AG04449 (cell line): ENCODE results near the gene RGS12.

ENCODE experiments used
- CTCF ChIA-PET: fragments of 350-600 bp; formaldehyde crosslinking; extraction: SDS; loops from one replicate; lab custom pipeline; 2021; ENCODE audit warnings: antibody characterized with exemption; lab: Yijun Ruan, JAX
- POLR2A ChIA-PET: fragments of 400-600, 350-600 bp; formaldehyde crosslinking; extraction: SDS; loops from one replicate; lab custom pipeline; 2020; ENCODE audit warnings: antibody characterized with exemption, inconsistent platforms; lab: Yijun Ruan, JAX
- DNase-seq: peaks from one replicate; pipeline ENCODE4 v3.0.0-alpha.2; 2010; ENCODE audit warnings: low read depth, low spot score
- H3K4me3 ChIP-seq: 2 replicates; pipeline ENCODE4 v1.5.1; 2011; ENCODE audit warnings: low read depth, mild to moderate bottlenecking, control low read depth, low read length
- TF ChIP-seq, protein P1 (sequence below): IDR thresholded peaks from one replicate; pipeline ENCODE4 v1.5.1; 2011; ENCODE audit warnings: mild to moderate bottlenecking, moderate library complexity, low read length, control low read depth, inconsistent platforms; ENCODE audit not compliant: insufficient read depth; ENCODE audit errors: missing control alignments

Gene RGS12

DNA sequence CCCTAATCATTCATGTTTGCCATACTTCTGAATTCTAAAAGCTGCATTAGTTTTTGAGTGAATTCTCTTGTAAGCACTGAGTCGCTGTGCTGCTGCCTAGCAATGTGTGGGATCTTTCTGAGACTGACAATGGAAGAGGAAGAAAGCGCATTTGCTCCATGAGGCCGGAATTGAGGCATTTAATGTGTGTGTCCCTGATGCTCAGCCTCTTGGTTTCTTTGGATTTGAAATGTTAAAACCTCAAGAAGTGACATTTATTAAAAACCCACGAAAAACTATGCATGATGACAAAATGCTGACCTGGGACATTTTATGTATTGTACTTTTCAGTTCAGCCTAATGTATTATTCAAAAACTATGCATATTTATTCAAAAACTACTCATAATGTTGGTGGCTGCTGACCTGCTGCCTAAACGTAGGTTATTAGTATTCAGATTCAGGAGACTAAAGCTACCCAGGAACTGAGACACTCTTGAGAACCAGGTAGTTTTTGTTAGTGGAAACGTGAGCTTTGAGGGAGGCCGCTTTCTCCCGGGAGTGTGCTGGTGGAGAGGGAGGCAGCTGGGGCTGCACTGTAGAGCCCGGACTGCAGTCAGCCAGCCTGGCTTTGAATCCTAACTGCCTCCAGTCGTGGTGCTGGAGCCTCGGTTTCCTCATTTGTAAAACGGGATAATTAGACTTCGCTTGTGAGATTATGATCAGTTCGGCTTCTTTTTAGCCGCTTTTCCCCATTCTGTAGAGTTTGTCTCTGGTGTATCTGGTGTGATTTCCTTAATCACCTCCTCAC lies 11.3 kb downstream of the RGS12 start:
- ChIA-PET CTCF (interaction anchor here (0.9 to 1.7 kb wide), 2 partner anchors 42 to 176 kb away, joined by 3 to 4 read pairs; no protein-coding TSS in a partner anchor), POLR2A (interaction anchor here (0.6 kb wide), 1 partner anchor 177 kb away, joined by 3 read pairs; no protein-coding TSS in a partner anchor)
- TF ChIP-seq, protein P1, sequence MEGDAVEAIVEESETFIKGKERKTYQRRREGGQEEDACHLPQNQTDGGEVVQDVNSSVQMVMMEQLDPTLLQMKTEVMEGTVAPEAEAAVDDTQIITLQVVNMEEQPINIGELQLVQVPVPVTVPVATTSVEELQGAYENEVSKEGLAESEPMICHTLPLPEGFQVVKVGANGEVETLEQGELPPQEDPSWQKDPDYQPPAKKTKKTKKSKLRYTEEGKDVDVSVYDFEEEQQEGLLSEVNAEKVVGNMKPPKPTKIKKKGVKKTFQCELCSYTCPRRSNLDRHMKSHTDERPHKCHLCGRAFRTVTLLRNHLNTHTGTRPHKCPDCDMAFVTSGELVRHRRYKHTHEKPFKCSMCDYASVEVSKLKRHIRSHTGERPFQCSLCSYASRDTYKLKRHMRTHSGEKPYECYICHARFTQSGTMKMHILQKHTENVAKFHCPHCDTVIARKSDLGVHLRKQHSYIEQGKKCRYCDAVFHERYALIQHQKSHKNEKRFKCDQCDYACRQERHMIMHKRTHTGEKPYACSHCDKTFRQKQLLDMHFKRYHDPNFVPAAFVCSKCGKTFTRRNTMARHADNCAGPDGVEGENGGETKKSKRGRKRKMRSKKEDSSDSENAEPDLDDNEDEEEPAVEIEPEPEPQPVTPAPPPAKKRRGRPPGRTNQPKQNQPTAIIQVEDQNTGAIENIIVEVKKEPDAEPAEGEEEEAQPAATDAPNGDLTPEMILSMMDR: no peak

DNA sequence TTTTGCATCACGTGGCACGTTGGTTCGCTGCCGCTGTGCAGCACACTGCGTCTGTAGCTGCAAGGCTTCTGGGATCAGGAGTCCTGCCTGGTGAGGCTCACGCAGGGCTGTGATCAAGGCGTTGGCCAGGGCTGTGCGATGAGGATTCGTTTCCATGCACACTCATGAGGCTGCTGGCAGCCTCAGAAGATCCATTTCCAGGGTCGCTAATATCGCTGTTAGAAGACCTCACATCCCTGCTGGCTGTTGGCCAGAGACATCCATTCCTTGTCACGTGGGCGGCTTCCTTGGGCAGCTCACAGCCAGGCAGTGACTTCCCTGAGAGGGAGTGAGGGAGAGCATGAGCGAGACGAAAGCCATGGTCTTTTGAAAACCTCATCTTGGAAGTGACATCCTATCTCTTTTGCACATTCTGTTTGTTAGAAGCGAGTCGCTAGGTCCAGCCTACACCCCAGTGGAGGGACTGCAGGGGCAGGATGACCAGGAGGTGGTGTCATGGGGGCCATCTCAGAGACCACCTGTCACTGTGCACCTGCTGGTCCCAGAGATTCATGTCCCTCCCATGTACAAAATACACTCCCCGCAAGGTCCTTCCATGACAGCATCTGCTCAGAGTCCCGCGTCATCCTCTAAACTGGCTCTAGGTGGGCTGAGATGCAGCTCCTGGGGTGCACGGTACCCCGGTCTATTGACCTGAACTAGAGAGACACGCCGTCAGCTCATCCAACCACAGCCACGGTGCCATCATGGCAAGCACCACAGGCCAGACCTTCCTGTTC lies 12.2 kb downstream of the RGS12 start:
- TF ChIP-seq, protein P1: no peak
- no peak overlapping the region for H3K4me3 ChIP-seq
- CTCF ChIA-PET: interaction anchor here (0.7 to 1.7 kb wide), 2 partner anchors 14 to 176 kb away, joined by 3 to 4 read pairs; no protein-coding TSS in a partner anchor
- POLR2A ChIA-PET: interaction anchor here (0.6 kb wide), 1 partner anchor 176 kb away, joined by 3 read pairs; no protein-coding TSS in a partner anchor
- DNase-seq: no peak

More for the DNA sequence above, 11.3 kb downstream of the RGS12 start:
- H3K4me3 ChIP-seq: no peak overlapping the region
- DNase-seq: no peak

DNA sequence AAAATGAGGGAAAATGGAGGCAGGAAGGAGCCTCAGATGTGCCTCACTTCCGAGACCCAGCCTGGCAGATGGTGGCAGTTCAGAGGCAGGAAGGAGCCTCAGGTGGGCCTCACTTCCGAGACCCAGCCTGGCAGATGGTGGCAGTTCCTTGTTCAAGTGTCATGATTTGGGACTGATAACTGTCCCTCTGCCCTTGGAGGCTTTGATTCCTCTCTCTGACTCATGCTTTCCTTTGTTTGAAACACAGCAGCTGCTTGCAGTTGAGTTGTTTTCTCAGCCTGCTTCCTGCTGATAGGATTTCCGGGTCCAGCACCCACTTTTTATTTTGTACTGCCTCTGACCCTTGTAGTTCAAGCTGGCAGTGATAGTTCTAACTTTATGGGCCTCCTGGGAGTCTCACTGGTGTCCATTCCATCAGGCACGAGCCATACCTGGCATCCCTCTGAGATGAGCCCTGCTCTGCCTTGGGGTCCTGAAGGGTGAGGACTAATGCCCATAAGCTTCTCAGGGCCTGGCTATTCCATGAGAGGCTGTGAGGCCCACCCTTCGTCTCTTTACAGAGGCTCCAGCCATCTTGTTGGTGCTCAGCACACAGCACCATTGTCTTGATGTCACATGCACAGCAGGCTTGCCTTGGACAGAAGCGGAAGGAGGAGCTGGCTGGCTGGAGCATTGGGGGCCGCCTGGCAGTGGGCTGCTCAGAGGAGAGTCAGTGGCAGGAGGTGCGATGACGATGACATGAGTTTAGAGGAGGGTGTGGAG lies 13.0 kb downstream of the RGS12 start:
- DNase-seq: no peak
- TF ChIP-seq, protein P1: no peak
- ChIA-PET POLR2A (no interaction called here), CTCF (interaction anchor here (0.7 to 1.7 kb wide), 2 partner anchors 13 to 175 kb away, joined by 3 to 4 read pairs; no protein-coding TSS in a partner anchor)
- H3K4me3 ChIP-seq: no peak overlapping the region

DNA sequence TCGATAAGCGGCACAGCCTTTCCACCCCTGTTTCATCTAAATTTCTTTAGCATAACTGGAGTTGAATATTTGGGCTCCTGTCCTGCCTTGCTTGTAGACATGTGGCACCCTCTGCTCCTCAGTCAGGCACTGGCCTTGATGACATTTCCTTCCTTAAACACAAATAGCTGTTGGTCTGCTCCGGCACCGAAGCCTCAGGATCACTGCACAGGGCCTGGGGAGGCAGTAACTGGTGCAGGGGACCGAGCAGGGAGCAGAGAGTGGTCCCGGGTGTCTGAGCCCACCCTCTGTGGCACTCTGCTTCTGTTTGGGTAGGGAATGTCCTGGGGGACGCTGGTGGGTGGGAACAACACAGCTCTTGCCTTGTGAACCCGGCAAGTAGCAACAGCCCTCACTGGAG lies 13.6 kb downstream of the RGS12 start:
- H3K4me3 ChIP-seq: no peak overlapping the region
- no peak for DNase-seq
- TF ChIP-seq, protein P1: no peak
- POLR2A ChIA-PET: no interaction called here
- CTCF ChIA-PET: interaction anchor here (0.9 kb wide), 1 partner anchor 16 kb away, joined by 3 read pairs; no protein-coding TSS in a partner anchor

DNA sequence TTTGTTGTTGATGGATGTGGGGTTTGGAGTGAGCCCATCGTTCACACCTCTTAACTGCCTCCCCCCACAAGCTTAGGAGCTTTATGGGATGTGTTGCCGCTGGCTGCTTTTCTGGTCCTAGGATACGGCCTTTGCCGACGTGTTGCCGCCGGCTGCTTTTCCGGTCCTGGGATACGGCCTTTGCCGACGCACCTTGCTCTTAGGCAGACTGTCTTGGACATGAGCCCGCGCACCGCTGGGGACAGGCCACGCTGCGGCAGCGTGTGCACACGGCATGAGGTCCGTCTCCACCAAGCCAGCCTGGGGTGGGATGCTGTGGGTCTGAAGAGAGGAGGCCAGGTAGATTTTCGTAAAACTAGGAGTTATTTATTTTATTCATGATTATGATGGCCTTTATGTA lies 14.2 kb downstream of the RGS12 start:
- POLR2A ChIA-PET: no interaction called here
- no peak for DNase-seq
- TF ChIP-seq, protein P1: no peak
- CTCF ChIA-PET: interaction anchor here (0.9 kb wide), 1 partner anchor 15 kb away, joined by 3 read pairs; no protein-coding TSS in a partner anchor
- no peak overlapping the region for H3K4me3 ChIP-seq
